ENCODE data around the gene SPC24.
"Not testable (repeated sequence)": the region's sequence is repeated elsewhere in the genome, so short reads cannot be mapped to it uniquely, and the experiment has no call there.

- TF ChIP-seq, protein P1, sequence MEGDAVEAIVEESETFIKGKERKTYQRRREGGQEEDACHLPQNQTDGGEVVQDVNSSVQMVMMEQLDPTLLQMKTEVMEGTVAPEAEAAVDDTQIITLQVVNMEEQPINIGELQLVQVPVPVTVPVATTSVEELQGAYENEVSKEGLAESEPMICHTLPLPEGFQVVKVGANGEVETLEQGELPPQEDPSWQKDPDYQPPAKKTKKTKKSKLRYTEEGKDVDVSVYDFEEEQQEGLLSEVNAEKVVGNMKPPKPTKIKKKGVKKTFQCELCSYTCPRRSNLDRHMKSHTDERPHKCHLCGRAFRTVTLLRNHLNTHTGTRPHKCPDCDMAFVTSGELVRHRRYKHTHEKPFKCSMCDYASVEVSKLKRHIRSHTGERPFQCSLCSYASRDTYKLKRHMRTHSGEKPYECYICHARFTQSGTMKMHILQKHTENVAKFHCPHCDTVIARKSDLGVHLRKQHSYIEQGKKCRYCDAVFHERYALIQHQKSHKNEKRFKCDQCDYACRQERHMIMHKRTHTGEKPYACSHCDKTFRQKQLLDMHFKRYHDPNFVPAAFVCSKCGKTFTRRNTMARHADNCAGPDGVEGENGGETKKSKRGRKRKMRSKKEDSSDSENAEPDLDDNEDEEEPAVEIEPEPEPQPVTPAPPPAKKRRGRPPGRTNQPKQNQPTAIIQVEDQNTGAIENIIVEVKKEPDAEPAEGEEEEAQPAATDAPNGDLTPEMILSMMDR (IDR thresholded peaks at IDR 0.05; ENCODE audit: low read depth, low read length, poor library complexity, severe bottlenecking) = not testable (repeated sequence)
- TF ChIP-seq EZH2phosphoT487 (IDR thresholded peaks at IDR 0.05; ENCODE audit: borderline replicate concordance, low read length) = not testable (repeated sequence)
Measured at GRCh38 chr19:11121963-11122362, 33.6 kb downstream of the SPC24 start.
